H9 (cell line): Measurements from ENCODE around the gene VEGFB. TPM values are rescaled to one million over a fixed set of nuclear protein-coding genes. Genes with fewer than 3 reads are reported as not detected.

Source experiments
- DNase-seq: peaks from one replicate; pipeline ENCODE4 v3.0.0-alpha.2; 2017
- H2AFZ ChIP-seq: one replicate; pipeline ENCODE4 v1.6.1; 2013; ENCODE audit warnings: mild to moderate bottlenecking, low read length, control low read depth, moderate library complexity
- H2AK5ac ChIP-seq: 2 replicates; pipeline ENCODE4 v1.6.1; 2013; ENCODE audit warnings: low read length, control low read depth, mixed read lengths; ENCODE audit not compliant: insufficient read length
- H2BK120ac ChIP-seq: one replicate; pipeline ENCODE4 v1.6.1; 2013; ENCODE audit warnings: low read depth, mild to moderate bottlenecking, low read length, control low read depth, inconsistent platforms; ENCODE audit not compliant: poor library complexity, severe bottlenecking
- H2BK12ac ChIP-seq: 2 replicates; pipeline ENCODE4 v1.6.1; 2013; ENCODE audit warnings: low read length, control low read depth, mixed read lengths, low read depth; ENCODE audit not compliant: insufficient read length
- H2BK15ac ChIP-seq: 2 replicates; pipeline ENCODE4 v1.6.1; 2013; ENCODE audit warnings: low read depth, low read length, control low read depth
- H2BK20ac ChIP-seq: one replicate; pipeline ENCODE4 v1.6.1; 2013; ENCODE audit warnings: low read depth, mild to moderate bottlenecking, low read length, control low read depth, inconsistent platforms; ENCODE audit not compliant: poor library complexity, severe bottlenecking
- H2BK5ac ChIP-seq: 2 replicates; pipeline ENCODE4 v1.6.1; 2013; ENCODE audit warnings: low read length, control low read depth, mixed read lengths; ENCODE audit not compliant: insufficient read length
- H3K14ac ChIP-seq: 2 replicates; pipeline ENCODE4 v1.6.1; 2013; ENCODE audit warnings: low read length, control low read depth; ENCODE audit not compliant: insufficient read depth
- H3K18ac ChIP-seq: 2 replicates; pipeline ENCODE4 v1.6.1; 2013; ENCODE audit warnings: low read depth, mild to moderate bottlenecking, mixed read lengths, low read length, control low read depth; ENCODE audit not compliant: insufficient read length
- H3K23ac ChIP-seq: 2 replicates; pipeline ENCODE4 v1.6.1; 2013; ENCODE audit warnings: low read length, control low read depth, mixed read lengths, low read depth; ENCODE audit not compliant: insufficient read length
- H3K23me2 ChIP-seq: 2 replicates; pipeline ENCODE4 v1.6.1; 2013; ENCODE audit warnings: low read depth, mild to moderate bottlenecking, mixed read lengths, low read length, control low read depth; ENCODE audit not compliant: insufficient read length, poor library complexity, severe bottlenecking
- H3K27ac ChIP-seq: 2 replicates; pipeline ENCODE4 v1.5.1; 2013; ENCODE audit warnings: low read length, control low read depth, mixed read lengths, low read depth; ENCODE audit not compliant: insufficient read length
- H3K27me3 ChIP-seq: 2 replicates; pipeline ENCODE4 v1.6.1; 2013; ENCODE audit warnings: low read length, control low read depth, inconsistent platforms; ENCODE audit not compliant: insufficient read depth
- H3K4ac ChIP-seq: 2 replicates; pipeline ENCODE4 v1.6.1; 2013; ENCODE audit warnings: low read depth, mild to moderate bottlenecking, control low read depth, inconsistent platforms, low read length, moderate library complexity
- H3K4me1 ChIP-seq: 2 replicates; pipeline ENCODE4 v1.6.1; 2013; ENCODE audit warnings: low read length, control low read depth, inconsistent platforms; ENCODE audit not compliant: insufficient read depth
- H3K4me2 ChIP-seq: 2 replicates; pipeline ENCODE4 v1.6.1; 2013; ENCODE audit warnings: low read length, control low read depth, mixed read lengths; ENCODE audit not compliant: insufficient read length, insufficient read depth
- H3K56ac ChIP-seq: 2 replicates; pipeline ENCODE4 v1.6.1; 2013; ENCODE audit warnings: low read depth, mild to moderate bottlenecking, mixed read lengths, low read length, control low read depth; ENCODE audit not compliant: insufficient read length
- H3K79me1 ChIP-seq: 2 replicates; pipeline ENCODE4 v1.6.1; 2013; ENCODE audit warnings: low read depth, mild to moderate bottlenecking, moderate library complexity, low read length, control low read depth, inconsistent platforms; ENCODE audit not compliant: insufficient read depth, poor library complexity, severe bottlenecking
- H3K79me2 ChIP-seq: 2 replicates; pipeline ENCODE4 v1.6.1; 2013; ENCODE audit warnings: low read length, control low read depth, inconsistent platforms; ENCODE audit not compliant: insufficient read depth
- H3K9ac ChIP-seq: 2 replicates; pipeline ENCODE4 v1.6.1; 2013; ENCODE audit warnings: low read length, control low read depth, mixed read lengths; ENCODE audit not compliant: insufficient read length; ENCODE audit errors: extremely low read depth
- H3K9me3 ChIP-seq: one replicate; pipeline ENCODE4 v1.6.1; 2013; ENCODE audit warnings: low read depth, low read length, inconsistent platforms; ENCODE audit not compliant: control insufficient read depth
- H3T11ph ChIP-seq: one replicate; pipeline ENCODE4 v1.6.1; 2013; ENCODE audit warnings: mild to moderate bottlenecking, low read length, control low read depth, inconsistent platforms
- H4K20me1 ChIP-seq: one replicate; pipeline ENCODE4 v1.6.1; 2013; ENCODE audit not compliant: control insufficient read depth, insufficient read length, insufficient read depth
- H4K5ac ChIP-seq: 2 replicates; pipeline ENCODE4 v1.6.1; 2013; ENCODE audit warnings: low read depth, mild to moderate bottlenecking, mixed read lengths, low read length, control low read depth; ENCODE audit not compliant: insufficient read length
- H4K8ac ChIP-seq: replicated peaks from 2 replicates; pipeline ENCODE4 v1.6.1; 2013; ENCODE audit warnings: low read length, control low read depth, mixed read lengths, low read depth; ENCODE audit not compliant: insufficient read length
- H4K91ac ChIP-seq: 2 replicates; pipeline ENCODE4 v1.6.1; 2013; ENCODE audit warnings: low read depth, mild to moderate bottlenecking, moderate library complexity, mixed read lengths, low read length, control low read depth; ENCODE audit not compliant: insufficient read length
- H3K27ac Mint-ChIP-seq, 3 experiments: 2 replicates in 2 of 3; 3 replicates in 1 of 3; pipeline ENCODE4 v1.8.0; 2020 to 2021; ENCODE audit warnings: mixed read lengths in 3 of 3, mild to moderate bottlenecking in 1 of 3, moderate library complexity in 1 of 3
- H3K27me3 Mint-ChIP-seq: 2 replicates; pipeline ENCODE4 v1.8.0; 2021; ENCODE audit warnings: low read depth, mild to moderate bottlenecking, moderate library complexity, mixed read lengths
- H3K36me3 Mint-ChIP-seq, 3 experiments: 2 replicates in 2 of 3; 3 replicates in 1 of 3; pipeline ENCODE4 v1.8.0; 2020 to 2021; ENCODE audit warnings: low read depth in 3 of 3, mixed read lengths in 3 of 3; ENCODE audit not compliant: insufficient read depth in 1 of 3
- H3K4me1 Mint-ChIP-seq, 2 experiments: 2 replicates each; pipeline ENCODE4 v1.8.0; 2020; ENCODE audit warnings: mixed read lengths in 2 of 2
- H3K4me3 Mint-ChIP-seq, 2 experiments: 2 replicates in 1 of 2; 3 replicates in 1 of 2; pipeline ENCODE4 v1.8.0; 2020 to 2021; ENCODE audit warnings: mild to moderate bottlenecking in 2 of 2, mixed read lengths in 2 of 2, moderate library complexity in 1 of 2
- H3K9me3 Mint-ChIP-seq, 2 experiments: 2 replicates in 1 of 2; 3 replicates in 1 of 2; pipeline ENCODE4 v1.8.0; 2020; ENCODE audit warnings: mild to moderate bottlenecking in 2 of 2, mixed read lengths in 2 of 2, moderate library complexity in 1 of 2
- CTCF ChIP-seq: fragments of 200-600 bp; sonication (generic); conservative IDR thresholded peaks from 3 replicates; pipeline ENCODE4 v1.8.0; 2021; ENCODE audit warnings: antibody characterized with exemption, mild to moderate bottlenecking
- WGBS: extraction: QIAGEN DNeasy Blood & Tissue Kit; methylation state at CpG from one replicate; pipeline ENCODE4 v1.1.7; 2013; ENCODE audit warnings: missing lambda C conversion rate, low lambda C conversion rate, mixed read lengths; ENCODE audit not compliant: insufficient read length; ENCODE audit errors: extremely low coverage; 5-methylcytosine and 5-hydroxymethylcytosine counted together
- total RNA-seq: library from RNA; stranded (reverse); gene quantifications from 2 replicates; pipeline ENCODE4 v1.2.1, GENCODE V29; 2021

Gene VEGFB
- total RNA-seq, 1 experiment from 2014 or later = 57.7 TPM

GRCh38 chr11:64258946-64259532 is 24.7 kb downstream of the VEGFB start:
- H4K91ac ChIP-seq = no peak overlapping the region
- Mint-ChIP-seq H3K27me3 (no peaks in the 10 kb centered on the region), H3K4me1 (peaks cover 0 to 8% of the 10 kb centered on the region in 2 experiments; a peak in 3 of 4 replicates), H3K36me3 (peaks cover 46 to 86% (median 71%) of the 10 kb centered on the region in 3 experiments), H3K4me3 (no peak overlapping the region), H3K9me3 (no peaks in the 10 kb centered on the region), H3K27ac (no peak overlapping the region)
- H3K14ac ChIP-seq = no peak overlapping the region
- H3K79me1 ChIP-seq = no peaks in the 10 kb centered on the region
- H3K27ac ChIP-seq = no peak overlapping the region
- DNase-seq = no peak
- no peak overlapping the region for H3K56ac ChIP-seq
- H3K9ac ChIP-seq = no peak overlapping the region
- H2BK12ac ChIP-seq = no peak overlapping the region
- no peak overlapping the region for H2BK5ac ChIP-seq
- H4K8ac ChIP-seq = no peak overlapping the region
- H3K79me2 ChIP-seq = no peaks in the 10 kb centered on the region
- WGBS = no CpG with 5 or more reads among the region's 32 CpGs
- no peak overlapping the region for H3T11ph ChIP-seq
- H3K4me1 ChIP-seq = no peaks in the 10 kb centered on the region
- no peaks in the 10 kb centered on the region for H3K23me2 ChIP-seq
- no peak overlapping the region for H2BK20ac ChIP-seq
- no peak overlapping the region for H4K5ac ChIP-seq
- no peaks in the 10 kb centered on the region for H3K9me3 ChIP-seq
- H2AK5ac ChIP-seq = no peak overlapping the region
- no peak overlapping the region for H3K4me2 ChIP-seq
- H2BK15ac ChIP-seq = no peak overlapping the region
- no peak overlapping the region for H3K4ac ChIP-seq
- H3K27me3 ChIP-seq = no peaks in the 10 kb centered on the region
- H2AFZ ChIP-seq = no peak overlapping the region
- no peak for TF ChIP-seq CTCF
- no peak overlapping the region for H2BK120ac ChIP-seq
- H4K20me1 ChIP-seq = no peaks in the 10 kb centered on the region
- no peak overlapping the region for H3K18ac ChIP-seq
- no peak overlapping the region for H3K23ac ChIP-seq
